ENCODE data around the gene IQUB. TPM values are rescaled to one million over a fixed set of nuclear protein-coding genes. Genes with fewer than 3 reads are reported as not detected.
A peak's percentile ranks its signal among the peaks of the same experiment; 100 is the strongest.

IQUB gene
- total and polyA plus RNA-seq, 8 donors, result 0.87 to 3.8 (median 2.1) TPM

- H3K36me3 ChIP-seq, result no peaks in the 10 kb centered on the region
- intact Hi-C loops (cut with DNase I), result no loop called here
- no peak overlapping the region for H3K4me3 ChIP-seq
- peaks cover 0 to 11% of the 10 kb centered on the region in 2 donors for H3K9me3 ChIP-seq
- no peak for ATAC-seq
- no peaks in the 10 kb centered on the region for H3K4me1 ChIP-seq
- DNase-seq, result no peak
- TF ChIP-seq CTCF (IDR thresholded peaks at IDR 0.05), result no peak
- H3K27me3 ChIP-seq, result no peaks in the 10 kb centered on the region
- no peak overlapping the region for H3K27ac ChIP-seq
Observed at GRCh38 chr7:123500878-123501489, 33.4 kb downstream of the IQUB start.

- Histone ChIP-seq H3K4me3 (no peak overlapping the region), H3K27ac (no peak overlapping the region), H3K36me3 (no peaks in the 10 kb centered on the region), H3K4me1 (no peaks in the 10 kb centered on the region), H3K27me3 (no peaks in the 10 kb centered on the region), H3K9me3 (no peaks in the 10 kb centered on the region)
- ATAC-seq, result no peak
- TF ChIP-seq CTCF (IDR thresholded peaks at IDR 0.05), result no peak
- intact Hi-C loops (cut with DNase I), result no loop called here
- DNase-seq, result no peak
Observed at GRCh38 chr7:123499211-123499970, 35.0 kb downstream of the IQUB start.

- no peak for TF ChIP-seq CTCF (IDR thresholded peaks at IDR 0.05)
- Histone ChIP-seq H3K4me1 (no peaks in the 10 kb centered on the region), H3K4me3 (no peak overlapping the region), H3K36me3 (no peaks in the 10 kb centered on the region), H3K27me3 (no peaks in the 10 kb centered on the region), H3K27ac (no peak overlapping the region), H3K9me3 (no peaks in the 10 kb centered on the region)
- DNase-seq, result peak in 2 of 4 donors; percentile 5 to 33
- ATAC-seq, result no peak
- intact Hi-C loops (cut with DNase I), result no loop called here
Observed at GRCh38 chr7:123498601-123499000, 35.8 kb downstream of the IQUB start.

- ATAC-seq, result no peak
- no peaks in the 10 kb centered on the region for H3K36me3 ChIP-seq
- no peak for TF ChIP-seq CTCF (IDR thresholded peaks at IDR 0.05)
- H3K9me3 ChIP-seq, result no peaks in the 10 kb centered on the region
- no peaks in the 10 kb centered on the region for H3K4me1 ChIP-seq
- no peaks in the 10 kb centered on the region for H3K27me3 ChIP-seq
- intact Hi-C loops (cut with DNase I), result no loop called here
- no peak overlapping the region for H3K27ac ChIP-seq
- DNase-seq, result no peak
- H3K4me3 ChIP-seq, result no peak overlapping the region
Observed at GRCh38 chr7:123498031-123498430, 36.4 kb downstream of the IQUB start.

GRCh38 chr7:123494193-123494796 lies 40.1 kb downstream of the IQUB start:
- H3K4me3 ChIP-seq, result no peak overlapping the region
- H3K4me1 ChIP-seq, result no peaks in the 10 kb centered on the region
- intact Hi-C loops (cut with DNase I), result no loop called here
- no peak overlapping the region for H3K27ac ChIP-seq
- H3K36me3 ChIP-seq, result no peaks in the 10 kb centered on the region
- H3K27me3 ChIP-seq, result no peaks in the 10 kb centered on the region
- H3K9me3 ChIP-seq, result no peaks in the 10 kb centered on the region
- TF ChIP-seq CTCF (IDR thresholded peaks at IDR 0.05), result peak; percentile 53 to 68
- DNase-seq (peak in 2 of 4 donors; percentile 11 to 53), ATAC-seq (peak; percentile 72)

Data from left lung (tissue), 10 donors.